GM23338 (cell line): ENCODE measurements around the gene MAPK12. TPM values are rescaled to one million over a fixed set of nuclear protein-coding genes. Genes with fewer than 3 reads are reported as not detected.

Experiments
- EZH2phosphoT487 ChIP-seq: fragments of 200-600 bp; sonication (generic); IDR thresholded peaks from one replicate; pipeline ENCODE4 v1.8.1; 2018; ENCODE audit warnings: antibody characterized with exemption; ENCODE audit not compliant: unreplicated experiment
- STAT1 ChIP-seq: IDR thresholded peaks from one replicate; pipeline ENCODE4 v1.6.1; 2016; ENCODE audit warnings: antibody characterized with exemption; ENCODE audit not compliant: unreplicated experiment
- ZNF331 ChIP-seq: fragments of 250-450 bp; sonication (Bioruptor Pico); IDR thresholded peaks from 2 replicates; pipeline ENCODE4 v1.5.0; 2020; ENCODE audit warnings: low read depth, mild to moderate bottlenecking, moderate library complexity
- polyA plus RNA-seq: library from polyadenylated mRNA; unstranded; fragments of >200 nt; fragmentation: Nextera tagmentation; extraction: Ambion mirVana; gene quantifications from 2 replicates; pipeline ENCODE4 v1.2.1, GENCODE V29; 2016
- total RNA-seq: library from RNA; depleted of rRNA; stranded (reverse); fragments of >200 nt; shearing (Covaris generic); gene quantifications from 2 replicates; pipeline ENCODE4 v1.2.3, GENCODE V29; 2014
- TF ChIP-seq, protein P1 (sequence below): fragments of 250-450 bp; sonication (Bioruptor Pico); IDR thresholded peaks from 2 replicates; pipeline ENCODE4 v1.5.0; 2020; ENCODE audit warnings: mild to moderate bottlenecking, moderate library complexity
- TF ChIP-seq, protein P2 (sequence below): IDR thresholded peaks from one replicate; pipeline ENCODE4 v1.6.1; 2018; ENCODE audit warnings: antibody characterized with exemption; ENCODE audit not compliant: unreplicated experiment

MAPK12 gene
- total and polyA plus RNA-seq, 2 experiments from 2014 or later = 10.4 to 26.1 TPM

DNA sequence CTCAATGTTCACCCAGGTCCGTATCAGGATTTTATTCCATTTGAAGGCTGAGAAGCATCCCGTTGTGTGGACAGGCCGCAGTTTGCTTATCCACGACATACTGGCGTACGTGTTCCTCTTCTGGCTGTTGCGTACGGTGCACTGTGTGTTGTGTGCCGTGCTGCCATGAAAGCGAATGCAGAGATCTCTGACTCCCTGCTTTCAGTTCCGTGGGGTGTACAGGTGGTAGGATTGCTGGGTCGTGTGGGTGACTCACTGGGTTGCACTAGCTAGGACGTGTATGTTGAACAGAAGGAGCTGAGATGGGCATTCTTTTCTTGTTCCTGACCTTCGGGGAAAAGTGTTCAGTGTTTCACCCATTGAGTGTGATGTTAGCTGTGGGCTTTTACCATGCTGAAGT, 50.3 kb downstream of the MAPK12 start (continued):
- TF ChIP-seq, protein P1, sequence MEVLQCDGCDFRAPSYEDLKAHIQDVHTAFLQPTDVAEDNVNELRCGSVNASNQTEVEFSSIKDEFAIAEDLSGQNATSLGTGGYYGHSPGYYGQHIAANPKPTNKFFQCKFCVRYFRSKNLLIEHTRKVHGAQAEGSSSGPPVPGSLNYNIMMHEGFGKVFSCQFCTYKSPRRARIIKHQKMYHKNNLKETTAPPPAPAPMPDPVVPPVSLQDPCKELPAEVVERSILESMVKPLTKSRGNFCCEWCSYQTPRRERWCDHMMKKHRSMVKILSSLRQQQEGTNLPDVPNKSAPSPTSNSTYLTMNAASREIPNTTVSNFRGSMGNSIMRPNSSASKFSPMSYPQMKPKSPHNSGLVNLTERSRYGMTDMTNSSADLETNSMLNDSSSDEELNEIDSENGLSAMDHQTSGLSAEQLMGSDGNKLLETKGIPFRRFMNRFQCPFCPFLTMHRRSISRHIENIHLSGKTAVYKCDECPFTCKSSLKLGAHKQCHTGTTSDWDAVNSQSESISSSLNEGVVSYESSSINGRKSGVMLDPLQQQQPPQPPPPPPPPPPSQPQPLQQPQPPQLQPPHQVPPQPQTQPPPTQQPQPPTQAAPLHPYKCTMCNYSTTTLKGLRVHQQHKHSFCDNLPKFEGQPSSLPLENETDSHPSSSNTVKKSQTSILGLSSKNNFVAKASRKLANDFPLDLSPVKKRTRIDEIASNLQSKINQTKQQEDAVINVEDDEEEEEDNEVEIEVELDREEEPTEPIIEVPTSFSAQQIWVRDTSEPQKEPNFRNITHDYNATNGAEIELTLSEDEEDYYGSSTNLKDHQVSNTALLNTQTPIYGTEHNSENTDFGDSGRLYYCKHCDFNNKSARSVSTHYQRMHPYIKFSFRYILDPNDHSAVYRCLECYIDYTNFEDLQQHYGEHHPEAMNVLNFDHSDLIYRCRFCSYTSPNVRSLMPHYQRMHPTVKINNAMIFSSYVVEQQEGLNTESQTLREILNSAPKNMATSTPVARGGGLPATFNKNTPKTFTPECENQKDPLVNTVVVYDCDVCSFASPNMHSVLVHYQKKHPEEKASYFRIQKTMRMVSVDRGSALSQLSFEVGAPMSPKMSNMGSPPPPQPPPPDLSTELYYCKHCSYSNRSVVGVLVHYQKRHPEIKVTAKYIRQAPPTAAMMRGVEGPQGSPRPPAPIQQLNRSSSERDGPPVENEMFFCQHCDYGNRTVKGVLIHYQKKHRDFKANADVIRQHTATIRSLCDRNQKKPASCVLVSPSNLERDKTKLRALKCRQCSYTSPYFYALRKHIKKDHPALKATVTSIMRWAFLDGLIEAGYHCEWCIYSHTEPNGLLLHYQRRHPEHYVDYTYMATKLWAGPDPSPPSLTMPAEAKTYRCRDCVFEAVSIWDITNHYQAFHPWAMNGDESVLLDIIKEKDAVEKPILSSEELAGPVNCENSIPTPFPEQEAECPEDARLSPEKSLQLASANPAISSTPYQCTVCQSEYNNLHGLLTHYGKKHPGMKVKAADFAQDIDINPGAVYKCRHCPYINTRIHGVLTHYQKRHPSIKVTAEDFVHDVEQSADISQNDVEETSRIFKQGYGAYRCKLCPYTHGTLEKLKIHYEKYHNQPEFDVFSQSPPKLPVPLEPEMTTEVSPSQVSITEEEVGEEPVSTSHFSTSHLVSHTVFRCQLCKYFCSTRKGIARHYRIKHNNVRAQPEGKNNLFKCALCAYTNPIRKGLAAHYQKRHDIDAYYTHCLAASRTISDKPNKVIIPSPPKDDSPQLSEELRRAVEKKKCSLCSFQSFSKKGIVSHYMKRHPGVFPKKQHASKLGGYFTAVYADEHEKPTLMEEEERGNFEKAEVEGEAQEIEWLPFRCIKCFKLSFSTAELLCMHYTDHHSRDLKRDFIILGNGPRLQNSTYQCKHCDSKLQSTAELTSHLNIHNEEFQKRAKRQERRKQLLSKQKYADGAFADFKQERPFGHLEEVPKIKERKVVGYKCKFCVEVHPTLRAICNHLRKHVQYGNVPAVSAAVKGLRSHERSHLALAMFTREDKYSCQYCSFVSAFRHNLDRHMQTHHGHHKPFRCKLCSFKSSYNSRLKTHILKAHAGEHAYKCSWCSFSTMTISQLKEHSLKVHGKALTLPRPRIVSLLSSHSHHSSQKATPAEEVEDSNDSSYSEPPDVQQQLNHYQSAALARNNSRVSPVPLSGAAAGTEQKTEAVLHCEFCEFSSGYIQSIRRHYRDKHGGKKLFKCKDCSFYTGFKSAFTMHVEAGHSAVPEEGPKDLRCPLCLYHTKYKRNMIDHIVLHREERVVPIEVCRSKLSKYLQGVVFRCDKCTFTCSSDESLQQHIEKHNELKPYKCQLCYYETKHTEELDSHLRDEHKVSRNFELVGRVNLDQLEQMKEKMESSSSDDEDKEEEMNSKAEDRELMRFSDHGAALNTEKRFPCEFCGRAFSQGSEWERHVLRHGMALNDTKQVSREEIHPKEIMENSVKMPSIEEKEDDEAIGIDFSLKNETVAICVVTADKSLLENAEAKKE (CRISPR knock-in tag) = no peak
- no peak for TF ChIP-seq STAT1
- TF ChIP-seq ZNF331 = no peak
- no peak for TF ChIP-seq EZH2phosphoT487
- TF ChIP-seq, protein P2, sequence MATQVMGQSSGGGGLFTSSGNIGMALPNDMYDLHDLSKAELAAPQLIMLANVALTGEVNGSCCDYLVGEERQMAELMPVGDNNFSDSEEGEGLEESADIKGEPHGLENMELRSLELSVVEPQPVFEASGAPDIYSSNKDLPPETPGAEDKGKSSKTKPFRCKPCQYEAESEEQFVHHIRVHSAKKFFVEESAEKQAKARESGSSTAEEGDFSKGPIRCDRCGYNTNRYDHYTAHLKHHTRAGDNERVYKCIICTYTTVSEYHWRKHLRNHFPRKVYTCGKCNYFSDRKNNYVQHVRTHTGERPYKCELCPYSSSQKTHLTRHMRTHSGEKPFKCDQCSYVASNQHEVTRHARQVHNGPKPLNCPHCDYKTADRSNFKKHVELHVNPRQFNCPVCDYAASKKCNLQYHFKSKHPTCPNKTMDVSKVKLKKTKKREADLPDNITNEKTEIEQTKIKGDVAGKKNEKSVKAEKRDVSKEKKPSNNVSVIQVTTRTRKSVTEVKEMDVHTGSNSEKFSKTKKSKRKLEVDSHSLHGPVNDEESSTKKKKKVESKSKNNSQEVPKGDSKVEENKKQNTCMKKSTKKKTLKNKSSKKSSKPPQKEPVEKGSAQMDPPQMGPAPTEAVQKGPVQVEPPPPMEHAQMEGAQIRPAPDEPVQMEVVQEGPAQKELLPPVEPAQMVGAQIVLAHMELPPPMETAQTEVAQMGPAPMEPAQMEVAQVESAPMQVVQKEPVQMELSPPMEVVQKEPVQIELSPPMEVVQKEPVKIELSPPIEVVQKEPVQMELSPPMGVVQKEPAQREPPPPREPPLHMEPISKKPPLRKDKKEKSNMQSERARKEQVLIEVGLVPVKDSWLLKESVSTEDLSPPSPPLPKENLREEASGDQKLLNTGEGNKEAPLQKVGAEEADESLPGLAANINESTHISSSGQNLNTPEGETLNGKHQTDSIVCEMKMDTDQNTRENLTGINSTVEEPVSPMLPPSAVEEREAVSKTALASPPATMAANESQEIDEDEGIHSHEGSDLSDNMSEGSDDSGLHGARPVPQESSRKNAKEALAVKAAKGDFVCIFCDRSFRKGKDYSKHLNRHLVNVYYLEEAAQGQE = no peak
